ENCODE results near the gene KLHL14. TPM values are rescaled to one million over a fixed set of nuclear protein-coding genes. Genes with fewer than 3 reads are reported as not detected.

Gene KLHL14
- total and polyA plus RNA-seq, 2 donors (not counting 3 experiments of a cell fraction or from before 2014, with no cell fraction given): not detected

DNA sequence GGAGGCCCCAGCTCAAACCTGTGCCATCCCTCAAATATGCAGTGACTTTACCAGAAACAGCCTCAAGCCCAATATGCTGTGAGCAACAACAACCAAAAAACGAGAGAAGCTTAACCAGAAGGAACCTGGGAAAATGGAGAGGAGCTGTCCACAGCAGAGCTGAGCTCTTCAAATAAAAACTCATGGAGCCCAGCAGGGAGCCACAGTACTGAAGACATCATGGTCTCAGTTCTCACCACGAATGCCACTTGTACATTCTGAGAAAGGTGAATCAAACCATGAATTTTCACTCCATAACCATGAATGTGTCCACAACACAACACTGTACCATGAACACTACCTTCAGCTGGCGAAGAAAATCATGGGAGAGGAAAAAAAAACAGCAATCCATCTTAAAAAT, 50.5 kb downstream of the KLHL14 start:
- ChIA-PET POLR2A (no interaction called here), CTCF (interaction anchor here (1.3 kb wide), 1 partner anchor 510 kb away, joined by 5 read pairs; no protein-coding TSS in a partner anchor)
- Histone ChIP-seq H3K4me3 (replicated peaks in 1 of 3; ENCODE audit: insufficient read depth in 1 of 3, low read depth in 1 of 3, low read length in 3 of 3) (no peak overlapping the region), H3K79me2 (ENCODE audit: control insufficient read depth, insufficient read depth, low read length) (no peaks in the 10 kb centered on the region), H4K20me1 (replicated peaks; ENCODE audit: control insufficient read depth, extremely low read depth, insufficient read depth, low read length) (no peaks in the 10 kb centered on the region), H2AFZ (ENCODE audit: low read depth, low read length) (no peak overlapping the region), H3K9me1 (replicated peaks; ENCODE audit: control insufficient read depth, extremely low read depth, insufficient read depth, low read length) (no peaks in the 10 kb centered on the region), H3K27ac (ENCODE audit: insufficient read depth, low read depth, low read length) (no peak overlapping the region), H3K9ac (replicated peaks; ENCODE audit: extremely low read depth, insufficient read depth, low read length) (no peak overlapping the region), H3K27me3 (ENCODE audit: control insufficient read depth in 2 of 2, insufficient read depth in 2 of 2, low read length in 2 of 2) (no peaks in the 10 kb centered on the region), H3K4me1 (ENCODE audit: control insufficient read depth, extremely low read depth, insufficient read depth, low read length) (no peaks in the 10 kb centered on the region), H3K4me2 (ENCODE audit: insufficient read depth, low read length) (no peak overlapping the region), H3K36me3 (ENCODE audit: control insufficient read depth in 2 of 2, extremely low read depth in 1 of 2, insufficient read depth in 2 of 2, low read length in 2 of 2) (no peaks in the 10 kb centered on the region), H3K9me3 (replicated peaks; ENCODE audit: control insufficient read depth, insufficient read depth, low read length) (no peaks in the 10 kb centered on the region)
- TF ChIP-seq GATA2 (IDR thresholded peaks at IDR 0.05; ENCODE audit: insufficient read depth, insufficient read length, low read depth, low read length) (no peak), POLR2AphosphoS5 (IDR thresholded peaks at IDR 0.05; ENCODE audit: insufficient read depth, low read depth, low read length) (no peak), POLR2A (IDR thresholded peaks at IDR 0.05; ENCODE audit: low read depth, low read length) (no peak), FOS (IDR thresholded peaks at IDR 0.05; ENCODE audit: borderline replicate concordance, insufficient read depth, low read length) (no peak), MYC (IDR thresholded peaks at IDR 0.05; ENCODE audit: low read depth, low read length) (no peak), EZH2 (IDR thresholded peaks at IDR 0.05; ENCODE audit: borderline replicate concordance, low read depth, low read length, severe bottlenecking) (no peak), JUN (IDR thresholded peaks at IDR 0.05; ENCODE audit: borderline replicate concordance, insufficient read depth, insufficient read length, low read depth) (no peak)
- TF ChIP-seq, protein P1, sequence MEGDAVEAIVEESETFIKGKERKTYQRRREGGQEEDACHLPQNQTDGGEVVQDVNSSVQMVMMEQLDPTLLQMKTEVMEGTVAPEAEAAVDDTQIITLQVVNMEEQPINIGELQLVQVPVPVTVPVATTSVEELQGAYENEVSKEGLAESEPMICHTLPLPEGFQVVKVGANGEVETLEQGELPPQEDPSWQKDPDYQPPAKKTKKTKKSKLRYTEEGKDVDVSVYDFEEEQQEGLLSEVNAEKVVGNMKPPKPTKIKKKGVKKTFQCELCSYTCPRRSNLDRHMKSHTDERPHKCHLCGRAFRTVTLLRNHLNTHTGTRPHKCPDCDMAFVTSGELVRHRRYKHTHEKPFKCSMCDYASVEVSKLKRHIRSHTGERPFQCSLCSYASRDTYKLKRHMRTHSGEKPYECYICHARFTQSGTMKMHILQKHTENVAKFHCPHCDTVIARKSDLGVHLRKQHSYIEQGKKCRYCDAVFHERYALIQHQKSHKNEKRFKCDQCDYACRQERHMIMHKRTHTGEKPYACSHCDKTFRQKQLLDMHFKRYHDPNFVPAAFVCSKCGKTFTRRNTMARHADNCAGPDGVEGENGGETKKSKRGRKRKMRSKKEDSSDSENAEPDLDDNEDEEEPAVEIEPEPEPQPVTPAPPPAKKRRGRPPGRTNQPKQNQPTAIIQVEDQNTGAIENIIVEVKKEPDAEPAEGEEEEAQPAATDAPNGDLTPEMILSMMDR (IDR thresholded peaks at IDR 0.05; ENCODE audit: extremely low read depth in 1 of 2, insufficient read depth in 1 of 2, low read depth in 1 of 2, low read length in 2 of 2): no peak
- TF ChIP-seq, protein P2, sequence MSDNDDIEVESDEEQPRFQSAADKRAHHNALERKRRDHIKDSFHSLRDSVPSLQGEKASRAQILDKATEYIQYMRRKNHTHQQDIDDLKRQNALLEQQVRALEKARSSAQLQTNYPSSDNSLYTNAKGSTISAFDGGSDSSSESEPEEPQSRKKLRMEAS (IDR thresholded peaks at IDR 0.05; ENCODE audit: insufficient read depth, insufficient read length): no peak
- DNase-seq (ENCODE audit: low read depth, low spot score) (no peak), FAIRE-seq (no peak)
- dilution Hi-C loops (cut with MboI; ENCODE audit: extremely low pct_ligation_motif_present, low sequenced_read_pairs): no loop called here
- intact Hi-C loops (cut with micrococcal nuclease): no loop called here
- no TSS peak for BruUV-seq (replicated peaks)
